GM12873 (cell line): ENCODE measurements around the gene ALK.

ENCODE experiments used
- TF ChIP-seq, protein P1 (sequence below): IDR thresholded peaks from 2 replicates; pipeline ENCODE4 v1.5.1; 2012; ENCODE audit warnings: low read depth, mild to moderate bottlenecking, moderate library complexity, low read length, control low read depth; ENCODE audit not compliant: insufficient read depth; ENCODE audit errors: missing control alignments

The ALK gene

GRCh38 chr2:29844713-29845326 is 76.6 kb downstream of the ALK start:
- TF ChIP-seq, protein P1, sequence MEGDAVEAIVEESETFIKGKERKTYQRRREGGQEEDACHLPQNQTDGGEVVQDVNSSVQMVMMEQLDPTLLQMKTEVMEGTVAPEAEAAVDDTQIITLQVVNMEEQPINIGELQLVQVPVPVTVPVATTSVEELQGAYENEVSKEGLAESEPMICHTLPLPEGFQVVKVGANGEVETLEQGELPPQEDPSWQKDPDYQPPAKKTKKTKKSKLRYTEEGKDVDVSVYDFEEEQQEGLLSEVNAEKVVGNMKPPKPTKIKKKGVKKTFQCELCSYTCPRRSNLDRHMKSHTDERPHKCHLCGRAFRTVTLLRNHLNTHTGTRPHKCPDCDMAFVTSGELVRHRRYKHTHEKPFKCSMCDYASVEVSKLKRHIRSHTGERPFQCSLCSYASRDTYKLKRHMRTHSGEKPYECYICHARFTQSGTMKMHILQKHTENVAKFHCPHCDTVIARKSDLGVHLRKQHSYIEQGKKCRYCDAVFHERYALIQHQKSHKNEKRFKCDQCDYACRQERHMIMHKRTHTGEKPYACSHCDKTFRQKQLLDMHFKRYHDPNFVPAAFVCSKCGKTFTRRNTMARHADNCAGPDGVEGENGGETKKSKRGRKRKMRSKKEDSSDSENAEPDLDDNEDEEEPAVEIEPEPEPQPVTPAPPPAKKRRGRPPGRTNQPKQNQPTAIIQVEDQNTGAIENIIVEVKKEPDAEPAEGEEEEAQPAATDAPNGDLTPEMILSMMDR: no peak

DNA sequence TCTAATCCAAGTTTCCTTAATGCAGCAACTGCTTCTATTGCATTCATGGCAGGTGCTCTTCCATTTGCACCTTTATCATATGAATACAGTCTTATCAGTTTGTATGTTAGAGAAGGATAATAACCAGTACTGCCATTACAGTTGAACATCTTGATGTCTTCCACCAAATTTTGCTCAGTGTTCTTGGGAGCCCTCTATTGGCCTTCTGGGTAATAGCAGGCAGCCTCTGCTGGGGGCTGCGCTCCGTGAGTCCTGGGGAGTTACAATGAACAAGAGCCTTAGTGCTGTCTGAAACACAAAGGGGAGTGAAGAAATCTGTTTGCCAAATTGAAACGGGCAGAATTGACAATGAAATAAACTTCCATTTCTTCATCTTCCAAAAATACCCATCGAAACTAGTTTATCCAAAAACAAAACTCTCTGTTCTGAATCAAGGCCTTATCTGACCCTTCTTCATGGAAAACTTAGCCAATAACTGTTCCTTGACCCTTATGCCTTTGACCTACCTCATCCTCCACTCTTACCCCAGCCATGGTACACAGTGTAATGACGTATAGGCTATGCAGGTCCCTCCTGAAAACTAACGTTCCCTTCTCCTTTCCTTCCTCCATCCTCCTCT is 79.9 kb downstream of the ALK start:
- TF ChIP-seq, protein P1: peak; percentile 90

DNA sequence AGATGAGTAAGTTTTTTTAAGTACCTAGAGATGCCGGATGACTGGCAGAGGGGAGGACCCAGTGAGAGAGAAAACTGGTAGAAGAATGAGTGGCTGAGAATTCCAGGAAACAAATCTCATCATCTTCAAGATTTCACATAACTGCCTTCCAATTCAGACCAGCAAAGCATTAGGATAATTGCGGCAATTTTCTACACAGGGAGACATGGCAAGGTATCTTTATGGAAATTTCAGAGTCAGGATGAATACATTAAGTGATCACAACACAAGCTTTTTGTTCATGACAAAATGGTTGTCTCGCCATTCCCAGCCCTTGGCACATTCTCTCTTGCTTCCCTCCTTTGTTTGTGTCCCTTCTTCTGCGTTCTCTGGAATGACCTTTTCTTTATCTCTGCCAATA is 82.1 kb downstream of the ALK start:
- TF ChIP-seq, protein P1: no peak

DNA sequence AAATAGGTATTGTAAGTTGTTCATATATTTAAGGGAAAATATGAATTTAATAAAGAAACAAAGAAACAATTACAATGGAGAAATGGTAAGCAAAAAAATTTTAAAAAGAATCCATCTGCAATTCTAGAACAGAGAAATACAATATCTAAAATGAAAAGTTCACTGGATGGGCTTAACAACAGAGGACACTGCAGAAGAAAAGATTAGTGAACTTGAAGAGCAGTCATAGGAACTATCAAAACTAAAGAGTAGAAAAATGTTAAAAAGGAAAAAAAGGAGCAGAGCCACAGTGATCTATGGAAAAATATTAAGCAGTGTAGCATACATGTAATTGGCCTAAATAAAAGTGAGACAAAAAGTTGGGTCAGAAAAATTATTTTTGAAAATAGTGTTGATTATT is 83.5 kb downstream of the ALK start:
- TF ChIP-seq, protein P1: no peak

GRCh38 chr2:29834624-29835023 is 86.8 kb downstream of the ALK start:
- TF ChIP-seq, protein P1: no peak

GRCh38 chr2:29834036-29834540 is 87.3 kb downstream of the ALK start:
- TF ChIP-seq, protein P1: no peak

GRCh38 chr2:29831560-29831959 is 89.8 kb downstream of the ALK start:
- TF ChIP-seq, protein P1: no peak
